GM12874 (cell line): Measurements from ENCODE around the gene PRMT7.

Experiments used
- CTCF ChIP-seq: IDR thresholded peaks from 2 replicates; pipeline ENCODE4 v1.5.1; 2011; ENCODE audit warnings: low read depth, mild to moderate bottlenecking, control low read depth, low read length, moderate library complexity; ENCODE audit not compliant: insufficient read depth

The PRMT7 gene

GRCh38 chr16:68363658-68364521, 53.1 kb downstream of the PRMT7 start:
- no peak for TF ChIP-seq CTCF

- peak; percentile 19; the same call in 1 of the 2 replicates for TF ChIP-seq CTCF
These were observed 53.8 kb downstream of the PRMT7 start for GRCh38 chr16:68364561-68364998.

GRCh38 chr16:68365167-68365817, 54.5 kb downstream of the PRMT7 start:
- no peak for TF ChIP-seq CTCF

- no peak for TF ChIP-seq CTCF
These were observed 55.2 kb downstream of the PRMT7 start for GRCh38 chr16:68366062-68366461.

- TF ChIP-seq CTCF: peak; percentile 58
These were observed 56.2 kb downstream of the PRMT7 start for GRCh38 chr16:68367030-68367429.

- TF ChIP-seq CTCF: no peak
These were observed 56.6 kb downstream of the PRMT7 start for GRCh38 chr16:68367440-68367839.

GRCh38 chr16:68367891-68368290, 57.1 kb downstream of the PRMT7 start:
- no peak for TF ChIP-seq CTCF
